SH-SY5Y (cell line): ENCODE measurements around the gene MAML1.

Source experiments
- GATA2 ChIP-seq: IDR thresholded peaks from 2 replicates; pipeline ENCODE4 v1.6.1; 2011; ENCODE audit warnings: mild to moderate bottlenecking, low read depth, low read length
- GATA3 ChIP-seq: IDR thresholded peaks from 2 replicates; pipeline ENCODE4 v1.6.1; 2011; ENCODE audit warnings: low read depth, mild to moderate bottlenecking, low read length, moderate library complexity

The MAML1 gene

GRCh38 chr5:179793468-179794139 lies 61.0 kb downstream of the MAML1 start, which contains the start of gene LTC4S:
LTC4S (plus strand) TSS chr5:179793986; CDS start chr5:179794081, 95 bp downstream.
- no peak for TF ChIP-seq GATA2
- TF ChIP-seq GATA3, result no peak

DNA sequence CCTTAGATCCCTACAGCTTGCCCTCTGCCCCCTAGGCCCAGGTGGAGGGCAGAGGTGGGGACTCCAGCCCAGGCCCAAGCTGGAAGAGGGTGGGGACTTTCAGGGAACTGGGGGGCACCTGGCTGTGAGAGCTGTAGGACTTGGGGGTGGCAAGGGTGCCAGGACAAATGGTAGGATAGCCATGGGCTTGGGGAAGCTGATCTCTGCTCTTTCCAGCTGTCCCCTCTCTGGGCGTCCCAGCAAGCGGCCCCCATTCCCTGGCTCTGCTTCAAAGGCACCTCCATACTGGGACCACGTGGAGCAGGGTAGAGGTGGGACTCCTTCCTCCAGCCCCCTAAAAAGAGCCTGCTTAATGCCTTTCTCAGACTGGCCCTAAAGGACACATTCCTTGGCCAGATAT lies 61.5 kb downstream of the MAML1 start:
- no peak for TF ChIP-seq GATA3
- TF ChIP-seq GATA2, result no peak

DNA sequence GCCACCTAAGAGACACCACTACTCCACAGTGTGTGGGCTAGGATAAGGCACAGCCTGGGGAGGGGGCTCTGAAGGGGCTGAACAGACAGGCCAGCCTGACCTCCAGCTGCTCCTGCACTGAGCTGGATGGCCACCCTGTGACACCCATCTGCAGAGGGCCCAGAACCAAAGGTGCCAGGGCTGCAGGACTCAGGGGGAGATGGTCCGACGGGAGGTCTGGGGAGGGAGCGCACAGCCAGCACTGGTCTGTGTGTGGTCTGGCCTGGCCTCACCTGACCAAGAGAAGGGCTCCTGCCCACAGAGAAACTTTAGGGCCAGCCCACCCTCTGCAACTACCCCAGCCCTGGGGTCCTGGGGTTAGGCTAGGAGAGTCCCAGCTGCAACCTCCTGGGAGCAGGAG lies 62.0 kb downstream of the MAML1 start:
- no peak for TF ChIP-seq GATA3

DNA sequence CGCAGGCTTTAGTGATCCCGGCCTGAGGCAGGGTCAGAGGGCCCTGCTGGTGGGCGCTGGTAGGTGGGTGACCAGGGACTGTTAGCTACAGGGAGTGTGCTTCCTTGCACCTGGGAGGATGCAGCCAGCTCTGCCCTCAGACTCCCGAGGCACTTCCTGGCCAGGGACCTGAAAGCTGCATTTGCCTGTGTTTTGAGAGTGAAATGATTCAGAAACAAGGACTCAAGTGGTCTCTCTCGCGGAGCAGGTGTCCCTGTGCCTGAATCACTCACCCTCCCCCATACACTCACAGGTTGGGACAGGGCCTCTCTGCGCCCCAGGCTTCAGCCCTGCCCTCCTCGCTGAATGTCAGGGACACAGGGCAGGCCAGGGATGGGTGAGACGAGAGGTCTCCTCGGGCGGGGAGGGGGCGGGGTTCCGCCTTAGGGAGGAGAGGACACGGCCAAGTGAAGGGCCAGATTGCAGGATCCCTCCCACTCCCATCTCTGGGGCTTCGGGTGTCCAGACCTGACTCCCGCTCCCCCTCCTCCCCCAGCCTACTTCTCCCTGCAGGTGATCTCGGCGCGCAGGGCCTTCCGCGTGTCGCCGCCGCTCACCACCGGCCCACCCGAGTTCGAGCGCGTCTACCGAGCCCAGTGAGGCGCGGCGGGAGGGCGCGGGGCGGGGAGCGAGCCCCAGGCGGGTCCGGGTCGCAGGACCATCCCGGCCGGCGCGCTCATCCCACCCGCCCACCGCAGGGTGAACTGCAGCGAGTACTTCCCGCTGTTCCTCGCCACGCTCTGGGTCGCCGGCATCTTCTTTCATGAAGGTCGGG lies 62.6 kb downstream of the MAML1 start:
- no peak for TF ChIP-seq GATA2

DNA sequence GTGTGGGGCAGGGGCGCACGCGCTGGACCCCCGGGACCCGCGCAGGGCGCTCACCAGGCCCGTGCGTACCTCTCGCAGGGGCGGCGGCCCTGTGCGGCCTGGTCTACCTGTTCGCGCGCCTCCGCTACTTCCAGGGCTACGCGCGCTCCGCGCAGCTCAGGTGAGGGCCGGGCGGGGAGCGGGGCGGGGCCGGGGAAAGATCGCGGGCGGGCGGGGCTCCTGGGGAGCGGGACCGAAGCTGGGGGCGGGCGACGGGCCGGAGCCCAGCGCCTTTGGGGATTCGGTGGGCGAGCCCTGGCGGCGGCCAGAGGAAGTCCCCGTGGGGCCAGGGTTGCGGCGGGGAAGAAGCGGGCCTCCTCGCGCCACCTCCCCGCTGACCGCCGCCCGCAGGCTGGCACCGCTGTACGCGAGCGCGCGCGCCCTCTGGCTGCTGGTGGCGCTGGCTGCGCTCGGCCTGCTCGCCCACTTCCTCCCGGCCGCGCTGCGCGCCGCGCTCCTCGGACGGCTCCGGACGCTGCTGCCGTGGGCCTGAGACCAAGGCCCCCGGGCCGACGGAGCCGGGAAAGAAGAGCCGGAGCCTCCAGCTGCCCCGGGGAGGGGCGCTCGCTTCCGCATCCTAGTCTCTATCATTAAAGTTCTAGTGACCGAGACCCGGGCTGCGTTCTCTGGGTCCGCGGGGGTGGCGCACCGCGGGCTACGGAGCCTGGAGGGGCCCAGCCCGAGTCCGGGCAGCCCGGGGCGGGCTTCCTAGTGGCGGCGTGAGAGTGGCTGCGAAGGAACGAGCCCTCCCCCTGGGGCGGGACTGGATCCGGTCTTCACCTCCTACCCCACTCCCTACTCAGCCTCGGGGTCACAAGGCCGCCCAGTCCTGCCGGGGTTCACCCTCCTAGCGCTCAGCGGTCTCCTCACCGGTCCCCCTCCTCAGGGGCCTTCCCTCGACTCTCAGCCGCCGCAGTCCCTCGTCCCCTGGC lies 63.5 kb downstream of the MAML1 start:
- no peak for TF ChIP-seq GATA2
- TF ChIP-seq GATA3, result no peak

DNA sequence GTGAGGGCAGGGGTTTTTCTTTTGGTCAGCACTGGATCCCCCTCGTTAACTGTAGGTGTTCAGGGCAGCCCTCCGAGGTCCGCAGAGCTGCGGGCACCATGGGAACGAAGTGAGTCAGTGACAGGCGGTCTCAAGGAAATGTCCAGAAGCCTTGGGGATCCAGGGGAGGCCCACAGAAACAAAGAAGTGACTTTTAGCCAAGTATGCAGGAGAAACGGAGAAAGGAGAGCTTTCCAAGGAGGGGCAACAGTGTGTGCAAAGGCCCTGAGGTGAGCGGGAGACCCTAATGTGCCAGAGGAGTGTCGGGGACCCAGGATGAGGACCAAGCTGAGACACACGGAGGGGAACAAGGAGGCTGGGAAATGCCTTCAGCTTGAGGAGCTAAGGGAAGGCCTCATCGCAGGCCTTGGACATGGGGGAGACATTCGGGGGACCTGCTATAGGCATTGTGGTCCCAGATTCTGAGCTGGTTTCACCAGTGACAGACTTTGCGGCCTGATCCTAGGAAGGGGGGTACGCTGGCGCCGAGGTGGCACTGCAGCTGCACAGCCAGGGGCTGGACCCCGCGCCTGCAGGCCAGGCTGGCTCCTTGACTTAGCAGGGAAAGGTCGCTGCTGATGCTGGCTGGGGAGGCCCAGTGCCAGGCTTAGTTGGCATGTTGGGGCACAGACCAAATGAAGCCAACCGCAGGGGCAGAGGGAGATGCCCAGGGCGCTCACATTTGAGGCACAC lies 64.4 kb downstream of the MAML1 start:
- TF ChIP-seq GATA3 (no peak), GATA2 (no peak)

- TF ChIP-seq GATA2 (no peak), GATA3 (no peak)
Measured at GRCh38 chr5:179797741-179798140, 65.1 kb downstream of the MAML1 start.

- no peak for TF ChIP-seq GATA2
- no peak for TF ChIP-seq GATA3
Measured at GRCh38 chr5:179798144-179798770, 65.6 kb downstream of the MAML1 start.

- TF ChIP-seq GATA2, result no peak
- no peak for TF ChIP-seq GATA3
Measured at GRCh38 chr5:179798771-179799643, 66.4 kb downstream of the MAML1 start.

DNA sequence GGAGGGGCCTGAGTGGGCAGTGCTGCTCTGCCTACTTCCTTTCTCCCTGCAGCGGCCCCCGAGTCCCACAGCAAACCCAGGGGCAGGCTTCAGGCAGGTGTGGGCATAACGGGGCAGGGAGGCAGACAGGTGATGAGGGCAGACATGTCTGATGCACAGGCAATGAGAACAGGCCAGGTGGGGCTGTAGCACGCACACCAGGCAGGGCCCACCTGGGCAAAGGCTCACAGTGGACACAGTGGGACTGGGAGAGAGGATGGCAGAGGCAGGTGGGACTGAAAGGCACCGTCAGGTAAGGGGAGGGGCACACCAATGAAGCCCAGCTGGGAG lies 67.0 kb downstream of the MAML1 start:
- TF ChIP-seq GATA3 (no peak), GATA2 (no peak)

DNA sequence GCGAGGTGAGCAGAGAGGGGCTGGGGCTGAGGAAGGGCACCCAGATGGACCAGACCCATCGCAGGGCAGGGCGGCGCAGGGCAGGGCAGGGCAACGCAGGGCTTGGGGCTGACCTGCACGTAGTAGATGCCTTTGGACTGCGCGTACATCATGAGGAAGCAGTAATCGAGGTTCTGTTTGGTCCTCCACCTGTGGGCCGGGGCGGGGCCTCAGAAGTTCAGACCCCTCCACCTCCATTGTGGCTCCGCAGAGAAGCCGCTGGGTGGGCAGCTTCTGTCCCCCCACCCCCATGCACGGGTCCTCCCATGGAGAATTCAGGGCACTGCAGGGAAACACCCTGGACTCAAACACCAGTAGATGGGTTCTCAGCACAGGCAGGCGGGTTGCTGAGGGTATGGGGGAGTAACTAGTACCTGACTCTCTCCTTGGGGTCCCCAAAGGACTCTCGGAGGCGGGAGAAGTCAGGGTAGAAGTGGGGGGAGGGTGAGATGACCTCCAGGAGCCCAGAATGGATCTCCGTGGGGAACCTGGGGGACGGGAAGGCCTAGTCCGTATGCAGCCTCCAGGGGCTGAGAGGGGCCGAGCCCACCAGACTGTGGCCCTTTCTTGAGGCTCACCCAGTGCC lies 67.6 kb downstream of the MAML1 start:
- no peak for TF ChIP-seq GATA3
- no peak for TF ChIP-seq GATA2

- no peak for TF ChIP-seq GATA2
- no peak for TF ChIP-seq GATA3
Measured at GRCh38 chr5:179800696-179801201, 68.1 kb downstream of the MAML1 start.
